HG03135 (cell line): Measurements from ENCODE around the gene DHRS13.
"Not testable (repeated sequence)": the region's sequence is repeated elsewhere in the genome, so short reads cannot be mapped to it uniquely, and the experiment has no call there.

Experiments used
- ATAC-seq: cut with Tn5 transposase; IDR thresholded peaks from one replicate; pipeline ENCODE4 v1.9.1; 2021; ENCODE audit warnings: mild to moderate bottlenecking, moderate library complexity; ENCODE audit not compliant: unreplicated experiment

DHRS13 gene

DNA sequence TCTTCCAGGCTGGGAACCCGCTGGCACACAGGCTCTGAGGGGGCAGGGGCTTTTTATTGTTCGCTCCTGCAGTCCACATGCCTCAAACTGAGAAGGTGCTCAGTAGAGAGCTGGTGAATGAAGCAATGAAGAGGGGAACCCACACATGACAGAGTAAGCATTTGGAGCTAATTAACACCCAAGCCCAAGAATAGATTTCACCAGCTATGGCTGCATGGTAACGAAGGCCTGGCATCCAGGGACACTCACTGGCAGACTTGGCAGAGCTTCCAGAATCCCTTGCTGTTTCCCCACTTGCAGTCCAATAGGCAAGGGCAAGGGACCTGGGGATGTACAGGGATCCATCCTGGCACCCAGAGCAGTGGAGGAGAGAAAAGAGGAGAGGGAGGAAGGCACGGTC is 17.5 kb downstream of the DHRS13 start:
- ATAC-seq = no peak

DNA sequence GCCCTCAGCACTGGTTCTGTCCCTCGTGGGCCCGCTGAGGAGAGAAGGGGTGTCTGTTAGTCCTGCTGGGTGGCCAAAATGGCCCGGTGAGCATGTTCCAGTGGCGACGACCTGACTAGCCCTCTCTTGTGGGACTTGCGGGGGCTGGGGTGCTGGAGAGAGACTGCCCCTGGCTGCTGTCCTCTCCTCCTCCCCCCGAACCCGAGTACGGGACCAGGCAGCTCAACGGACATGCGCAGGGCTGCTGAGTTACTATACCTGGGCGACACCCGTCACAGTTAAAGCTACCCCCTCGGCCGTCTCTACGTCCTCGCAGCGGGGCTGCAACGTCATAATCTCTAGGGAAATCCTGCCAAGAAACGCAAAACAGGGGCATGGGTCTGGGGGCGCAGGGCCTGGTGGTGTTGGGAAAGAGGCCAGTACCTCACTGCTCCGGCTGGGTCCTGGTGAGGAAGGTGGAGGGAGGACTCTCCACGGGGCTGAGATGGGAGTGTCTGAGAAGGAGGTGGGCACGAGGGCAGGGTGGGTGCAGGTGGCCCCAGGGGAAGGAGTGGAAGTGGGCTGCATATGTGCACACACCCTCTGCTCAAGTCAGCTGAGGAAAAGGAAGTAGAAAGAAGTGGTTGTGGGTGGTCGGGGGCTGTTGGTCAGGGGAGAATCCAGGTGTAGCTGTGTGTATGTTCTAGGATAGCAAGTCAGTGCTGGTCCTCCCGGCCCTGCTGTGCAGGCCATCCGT is 18.7 kb downstream of the DHRS13 start:
- ATAC-seq = no peak

- no peak for ATAC-seq
These were observed 20.6 kb downstream of the DHRS13 start for GRCh38 chr17:28882154-28882895.

- no peak for ATAC-seq
These were observed 21.3 kb downstream of the DHRS13 start for GRCh38 chr17:28881533-28882056.

DNA sequence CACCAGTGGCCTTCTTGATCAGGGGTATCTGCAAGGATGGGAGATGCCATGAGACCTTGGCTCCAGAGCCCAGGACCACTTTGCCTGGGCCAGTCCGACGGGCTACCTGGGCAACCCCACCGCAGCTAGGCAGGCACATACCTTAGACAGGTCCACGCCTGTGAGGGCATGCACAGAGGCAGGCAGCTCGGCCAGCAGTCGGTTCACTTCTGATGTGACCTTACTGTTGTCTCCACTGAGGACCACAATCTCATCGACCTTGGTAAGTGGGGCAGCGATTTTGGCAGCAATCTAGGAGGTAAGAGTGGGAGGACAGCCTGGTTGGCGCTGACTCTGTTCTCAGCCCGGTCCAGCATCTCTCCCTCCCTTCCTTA is 22.3 kb downstream of the DHRS13 start:
- ATAC-seq = no peak

DNA sequence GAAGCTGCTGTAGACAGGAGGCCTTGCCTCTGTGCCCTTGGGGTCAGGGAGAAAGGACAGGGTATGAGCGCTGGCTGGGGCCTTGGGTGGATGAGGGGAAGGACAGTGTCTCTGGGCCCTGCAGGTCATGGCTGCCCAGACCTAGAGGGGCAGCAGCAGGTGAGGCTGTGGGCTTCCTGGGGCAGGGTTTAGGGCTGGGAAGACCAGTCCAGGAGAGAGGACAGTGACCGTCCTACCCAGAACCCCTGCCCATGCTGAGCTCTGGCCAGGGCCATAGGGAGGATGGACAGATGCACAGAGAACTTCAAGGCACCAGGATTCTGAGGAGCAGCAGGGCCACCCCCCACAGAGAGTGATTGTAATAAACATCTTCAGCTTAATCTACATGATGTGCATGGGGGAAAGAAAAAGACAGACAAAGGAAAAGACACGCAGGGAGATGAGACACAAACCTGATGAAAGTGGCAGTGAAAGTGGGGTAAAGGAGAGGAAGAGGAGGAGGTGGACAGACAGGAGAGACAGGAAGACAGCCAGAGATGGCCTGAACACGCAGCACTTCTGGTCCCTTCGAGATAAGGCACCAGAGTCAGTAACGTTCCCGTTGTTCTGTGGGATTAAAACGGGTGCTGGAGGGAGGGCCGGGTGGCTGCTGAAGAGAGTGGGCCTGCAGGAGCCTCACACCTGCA is 22.9 kb downstream of the DHRS13 start:
- ATAC-seq = no peak

- ATAC-seq = no peak
These were observed 23.9 kb downstream of the DHRS13 start for GRCh38 chr17:28878981-28879380.

DNA sequence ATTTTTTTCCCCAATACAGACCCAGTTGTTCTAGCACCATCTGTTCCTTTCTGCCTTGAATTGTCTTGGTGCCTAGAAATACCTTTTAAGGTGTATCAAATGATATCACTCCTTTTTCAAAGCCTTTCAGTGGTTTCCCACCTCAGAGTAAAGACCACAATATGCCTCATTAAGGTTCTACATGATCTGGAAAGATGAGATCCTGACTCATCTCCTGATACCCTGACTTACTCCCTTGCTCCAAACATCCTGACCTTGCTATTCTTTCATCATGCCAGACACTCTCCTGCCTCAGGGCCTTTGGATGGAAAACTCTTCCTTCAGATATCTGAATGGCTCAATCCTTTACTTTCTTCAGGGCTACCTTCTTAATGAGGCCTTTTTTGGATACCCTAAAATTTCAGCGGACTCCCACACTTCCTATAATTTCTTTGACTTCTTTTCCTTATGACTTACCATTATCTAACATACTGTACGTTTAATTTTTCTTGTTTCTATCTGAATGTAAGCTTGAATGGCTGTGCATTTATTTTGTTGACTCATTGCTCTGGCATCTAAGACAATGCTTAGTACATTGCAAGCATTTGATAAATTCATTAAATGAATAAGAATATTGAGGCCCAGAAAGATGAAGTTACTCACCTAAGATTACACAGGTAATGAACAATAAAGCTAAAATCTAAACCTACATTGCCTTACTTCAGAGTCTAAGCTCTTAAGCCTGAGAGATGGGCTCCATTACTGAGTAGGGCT is 24.5 kb downstream of the DHRS13 start:
- no peak for ATAC-seq

DNA sequence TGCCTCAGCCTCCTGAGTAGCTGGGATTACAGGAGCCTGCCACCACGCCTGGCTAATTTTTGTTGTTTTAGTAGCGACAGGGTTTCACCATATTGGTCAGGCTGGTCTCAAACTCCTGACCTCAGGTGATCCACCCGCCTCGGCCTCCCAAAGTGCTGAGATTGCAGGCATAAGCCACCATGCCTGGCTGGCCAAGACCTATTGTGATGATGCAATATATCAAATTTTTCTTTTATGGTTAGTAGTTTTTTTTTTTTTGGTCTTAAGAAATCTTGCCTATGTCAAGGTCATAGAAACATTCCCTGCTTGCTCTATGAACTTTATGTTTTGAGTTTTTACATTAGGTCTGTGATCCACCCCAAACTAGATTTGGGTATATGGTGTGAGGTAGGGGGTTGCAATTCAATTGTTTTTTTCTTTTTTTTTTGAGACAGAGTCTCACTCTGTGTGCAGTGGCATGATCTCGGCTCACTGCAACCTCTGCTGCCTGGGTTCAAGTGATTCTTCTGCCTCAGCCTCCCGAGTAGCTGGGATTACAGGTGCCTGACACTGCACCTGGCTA is 25.6 kb downstream of the DHRS13 start:
- not testable (repeated sequence) for ATAC-seq

DNA sequence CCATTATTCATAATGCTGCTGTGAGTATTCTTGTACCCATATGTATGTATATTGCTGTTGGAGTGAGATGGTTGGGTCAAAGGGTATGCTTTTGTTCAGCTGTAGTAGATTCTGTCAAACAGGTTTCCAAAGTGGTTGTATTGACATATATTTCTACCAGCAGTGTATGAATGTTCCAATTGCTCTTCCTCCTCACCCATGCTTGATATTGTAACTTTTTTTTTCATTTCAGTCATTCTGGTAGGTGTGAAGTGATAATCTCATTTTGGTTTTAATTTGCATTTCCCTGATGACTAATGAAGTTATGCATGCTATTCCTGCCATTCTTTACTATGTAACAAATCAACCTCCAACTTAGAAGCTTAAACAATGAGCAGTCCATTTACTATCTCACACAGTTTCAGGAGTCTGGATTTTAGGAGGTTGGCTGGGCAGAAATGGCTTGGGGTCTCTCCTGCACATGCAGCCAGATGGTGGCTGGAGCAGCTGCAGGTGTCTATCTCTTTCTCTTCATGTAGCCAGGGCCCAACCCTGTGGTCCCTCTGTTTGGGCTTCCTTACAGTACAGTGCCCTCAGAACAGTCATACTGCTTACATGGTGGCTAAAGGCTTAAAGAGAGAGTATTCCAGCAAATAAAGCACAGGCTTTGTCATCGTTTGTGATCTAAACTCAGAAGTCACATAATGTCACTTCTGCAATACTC is 26.9 kb downstream of the DHRS13 start:
- ATAC-seq = no peak

- ATAC-seq = no peak
These were observed 28.1 kb downstream of the DHRS13 start for GRCh38 chr17:28874750-28875149.

GRCh38 chr17:28873839-28874238 is 29.0 kb downstream of the DHRS13 start:
- no peak for ATAC-seq

DNA sequence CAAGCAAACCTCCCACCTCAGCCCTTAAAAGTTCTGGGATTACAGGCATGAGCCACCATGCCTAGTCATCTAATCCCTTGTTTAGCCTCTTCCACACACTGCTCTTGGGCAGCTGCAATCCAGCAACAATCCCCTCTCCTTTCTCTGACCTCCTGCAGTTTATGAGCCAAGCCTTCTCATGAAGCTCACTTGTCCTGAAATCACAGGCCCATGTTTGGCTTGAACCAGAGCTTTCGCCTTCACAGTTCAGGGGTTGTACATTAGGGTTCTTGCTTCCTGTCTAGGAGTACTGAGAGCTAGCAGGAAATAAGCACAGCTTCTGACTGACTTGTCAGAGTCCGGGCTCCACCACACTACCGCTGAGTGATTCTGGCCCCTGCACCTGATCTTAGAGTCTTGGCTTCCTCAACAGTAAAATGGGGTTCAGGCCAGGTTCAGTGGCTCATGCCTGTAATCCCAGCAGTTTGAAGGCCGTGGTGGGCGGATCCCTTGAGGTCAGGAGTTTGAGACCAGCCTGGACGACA is 31.8 kb downstream of the DHRS13 start:
- ATAC-seq = peak; percentile 98

DNA sequence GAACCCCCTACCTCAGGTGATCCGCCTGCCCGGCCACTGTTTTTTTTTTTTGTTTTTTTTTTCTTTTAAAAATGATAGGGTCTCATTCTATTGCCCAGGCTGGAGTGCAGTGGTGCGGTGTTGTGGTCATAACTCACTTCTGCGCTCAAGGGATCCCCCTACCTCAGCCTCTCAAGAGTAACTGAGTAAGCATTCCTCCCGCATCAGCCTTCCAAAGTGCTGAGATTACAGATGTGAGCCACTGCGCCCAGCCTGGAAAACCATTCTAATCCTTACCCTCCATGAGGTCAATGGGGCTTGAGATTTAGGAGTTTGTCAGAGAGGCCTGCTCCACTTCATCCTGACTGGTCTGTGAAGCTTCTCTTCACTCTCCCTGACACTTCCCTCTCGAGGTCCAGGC is 35.6 kb downstream of the DHRS13 start:
- ATAC-seq = no peak

GRCh38 chr17:28865946-28866752 is 36.7 kb downstream of the DHRS13 start:
- ATAC-seq = no peak

GRCh38 chr17:28864991-28865849 is 37.7 kb downstream of the DHRS13 start:
- ATAC-seq = no peak

DNA sequence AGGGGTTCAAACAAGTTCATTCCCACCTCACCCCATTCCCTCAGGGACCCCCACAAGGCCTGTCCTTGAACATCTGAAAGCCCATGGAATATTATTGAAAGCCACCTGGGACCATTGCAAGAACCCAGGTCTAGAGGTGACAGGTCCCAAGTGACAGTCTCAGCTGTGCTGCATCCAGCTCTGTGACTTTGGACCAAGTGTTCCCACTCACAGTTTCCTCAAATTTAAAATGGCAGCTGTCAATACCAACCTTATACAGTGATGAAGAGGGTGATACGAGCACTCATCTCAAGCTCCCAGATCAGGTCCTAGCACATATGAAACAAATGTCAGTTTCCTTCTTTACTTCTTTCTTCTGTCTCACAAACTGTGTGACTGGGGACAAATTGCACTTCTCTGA is 38.9 kb downstream of the DHRS13 start:
- no peak for ATAC-seq

DNA sequence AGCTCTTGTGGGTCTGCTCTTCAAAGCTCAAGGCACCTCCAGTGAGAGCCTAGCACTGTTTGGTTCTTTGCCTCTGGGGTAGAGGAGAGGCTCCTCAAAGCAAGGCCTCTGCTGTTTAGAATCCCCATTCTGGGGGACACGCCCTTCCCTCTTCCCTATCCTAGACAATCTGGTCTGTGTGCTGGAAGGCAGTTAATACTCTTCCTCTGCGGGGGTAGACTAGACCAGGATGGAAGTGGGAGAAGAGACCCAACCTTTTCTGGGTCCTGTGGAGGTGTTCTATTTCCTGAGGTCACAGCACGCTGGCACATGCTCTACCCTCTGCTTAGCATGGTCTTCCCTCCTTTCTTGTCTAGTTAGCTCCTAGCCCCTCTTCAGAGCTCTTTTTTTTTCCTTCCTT is 40.3 kb downstream of the DHRS13 start:
- no peak for ATAC-seq
